HepG2 (cell line): ENCODE results near the gene UNC50. TPM values are rescaled to one million over a fixed set of nuclear protein-coding genes. Genes with fewer than 3 reads are reported as not detected.

Experiments used
- ATAC-seq: fragments of 200-7000 bp; cut with Tn5 transposase; 3 replicates; pipeline ENCODE4 v1.9.1; 2020; ENCODE audit warnings: mild to moderate bottlenecking, moderate library complexity
- BruUV-seq: library from RNA; stranded (reverse); fragments of 400-500 nt; replicated peaks from 2 replicates; lab custom pipeline; 2021; lab: Mats Ljungman, UMichigan
- CTCF ChIA-PET: fragments of 300-600 bp; formaldehyde crosslinking; extraction: SDS; loops from one replicate; lab custom pipeline; 2021; ENCODE audit warnings: low total read pairs, inconsistent platforms, low intra/inter-chr PET ratio; lab: Yijun Ruan, JAX
- POLR2A ChIA-PET: fragments of 350-600 bp; sonication (Branson Sonifier 250); formaldehyde crosslinking; loops from one replicate; lab custom pipeline; 2020; ENCODE audit warnings: antibody characterized with exemption, inconsistent platforms; lab: Yijun Ruan, JAX
- DNase-seq: peaks from one replicate; pipeline ENCODE4 v3.0.0-alpha.2; 2015; ENCODE audit warnings: low spot score
- FAIRE-seq: peaks from 3 replicates; lab custom pipeline; 2011; peaks lifted over from hg19 to GRCh38; lab: Jason Lieb, UNC
- H2AFZ ChIP-seq: one replicate; pipeline ENCODE4 v1.6.1; 2011; ENCODE audit warnings: low read length, inconsistent platforms
- H3K27ac ChIP-seq: fragments of 300-600 bp; 3 replicates; pipeline ENCODE4 v1.8.0; 2011; ENCODE audit warnings: mixed run types, mild to moderate bottlenecking, mixed read lengths, low read length, inconsistent platforms; ENCODE audit not compliant: insufficient read depth; ENCODE audit errors: extremely low read length
- H3K27me3 ChIP-seq, 2 experiments: fragments of 200-600 bp in 1 of 2; 2 replicates in 1 of 2; 3 replicates in 1 of 2; pipeline versions ENCODE4 v1.6.0 to v1.8.0; 2011; ENCODE audit warnings: low read length in 2 of 2, mild to moderate bottlenecking in 2 of 2, moderate library complexity in 2 of 2, inconsistent platforms in 1 of 2; ENCODE audit not compliant: insufficient read depth in 2 of 2, control insufficient read depth in 1 of 2
- H3K36me3 ChIP-seq, 2 experiments: fragments of 200-600 bp in 1 of 2; replicated peaks in 1 of 2; 2 replicates in 1 of 2; 3 replicates in 1 of 2; pipeline versions ENCODE4 v1.5.1 to v1.8.0; 2011; ENCODE audit warnings: low read length in 2 of 2, inconsistent platforms in 1 of 2; ENCODE audit not compliant: insufficient read depth in 2 of 2, control insufficient read depth in 1 of 2
- H3K4me1 ChIP-seq: 2 replicates; pipeline ENCODE4 v1.5.1; 2012; ENCODE audit warnings: low read length, inconsistent platforms; ENCODE audit not compliant: insufficient read depth
- H3K4me2 ChIP-seq: 2 replicates; pipeline ENCODE4 v1.6.0; 2011; ENCODE audit warnings: low read depth, low read length, inconsistent platforms
- H3K4me3 ChIP-seq, 3 experiments: fragments of 200-600 bp in 1 of 3; sonication (generic), shearing (Covaris generic) in 1 of 3; replicated peaks in 1 of 3; 2 replicates each; pipeline ENCODE4 v1.5.1; 2011 to 2016; ENCODE audit warnings: low read length in 3 of 3, inconsistent platforms in 2 of 3, low read depth in 2 of 3, mild to moderate bottlenecking in 2 of 3, control low read depth in 1 of 3, mixed read lengths in 1 of 3; ENCODE audit not compliant: insufficient read depth in 1 of 3
- H3K79me2 ChIP-seq: one replicate; pipeline ENCODE4 v1.6.1; 2011; ENCODE audit warnings: low read length, inconsistent platforms; ENCODE audit not compliant: insufficient read depth
- H3K9ac ChIP-seq: 2 replicates; pipeline ENCODE4 v1.6.0; 2011; ENCODE audit warnings: mild to moderate bottlenecking, low read depth, low read length, inconsistent platforms; ENCODE audit not compliant: insufficient read depth
- H3K9me3 ChIP-seq: 2 replicates; pipeline ENCODE4 v1.5.1; 2012; ENCODE audit warnings: mild to moderate bottlenecking, low read length
- H4K20me1 ChIP-seq: 2 replicates; pipeline ENCODE4 v1.6.0; 2011; ENCODE audit warnings: inconsistent platforms, mild to moderate bottlenecking, low read length, moderate library complexity; ENCODE audit not compliant: insufficient read depth
- ARNT2 ChIP-seq: sonication (generic); formaldehyde crosslinking; IDR thresholded peaks from 2 replicates; pipeline ENCODE4 v1.8.0; 2022; ENCODE audit warnings: mild to moderate bottlenecking, low read depth, missing genetic modification reagents, moderate library complexity
- BHLHE40 ChIP-seq: IDR thresholded peaks from 2 replicates; pipeline ENCODE4 v1.6.1; 2011; ENCODE audit warnings: low read length, improper control_type of control experiment
- CEBPG ChIP-seq: IDR thresholded peaks from 2 replicates; pipeline ENCODE4 v1.6.1; 2016
- CENPX ChIP-seq: sonication (generic); formaldehyde crosslinking; IDR thresholded peaks from 2 replicates; pipeline ENCODE4 v1.9.0; 2021; ENCODE audit warnings: mild to moderate bottlenecking, missing genetic modification reagents, moderate library complexity
- FOSL2 ChIP-seq: sonication (generic); formaldehyde crosslinking; IDR thresholded peaks from 2 replicates; pipeline ENCODE4 v1.4.0; 2020; ENCODE audit warnings: missing genetic modification reagents
- FOXO1 ChIP-seq: sonication (generic); formaldehyde crosslinking; IDR thresholded peaks from 2 replicates; pipeline ENCODE4 v1.4.0; 2020; ENCODE audit warnings: missing genetic modification reagents
- HOXA3 ChIP-seq: sonication (generic); formaldehyde crosslinking; IDR thresholded peaks from 2 replicates; pipeline ENCODE4 v1.5.0; 2020; ENCODE audit warnings: missing genetic modification reagents
- KDM4B ChIP-seq: sonication (generic); formaldehyde crosslinking; IDR thresholded peaks from 2 replicates; pipeline ENCODE4 v1.4.0; 2020; ENCODE audit warnings: missing genetic modification reagents
- MIER2 ChIP-seq: IDR thresholded peaks from 2 replicates; pipeline ENCODE4 v1.6.1; 2016; ENCODE audit warnings: missing biosample characterization, missing genetic modification reagents
- PAX8 ChIP-seq: sonication (generic); formaldehyde crosslinking; IDR thresholded peaks from 2 replicates; pipeline ENCODE4 v1.8.0; 2022; ENCODE audit warnings: mild to moderate bottlenecking, missing genetic modification reagents, borderline replicate concordance
- POLR2A ChIP-seq, 2 experiments: IDR thresholded peaks; 2 replicates each; pipeline ENCODE4 v1.6.1; 2011; ENCODE audit warnings: low read depth in 2 of 2, low read length in 2 of 2, mild to moderate bottlenecking in 1 of 2, moderate library complexity in 1 of 2; ENCODE audit not compliant: insufficient read depth in 1 of 2
- RBAK ChIP-seq: sonication (generic); formaldehyde crosslinking; IDR thresholded peaks from 2 replicates; pipeline ENCODE4 v1.5.1; 2020; ENCODE audit warnings: mild to moderate bottlenecking, missing genetic modification reagents
- REXO4 ChIP-seq: sonication (generic); formaldehyde crosslinking; IDR thresholded peaks from 2 replicates; pipeline ENCODE4 v1.8.0; 2022; ENCODE audit warnings: missing genetic modification reagents, mild to moderate bottlenecking, borderline replicate concordance
- RFX1 ChIP-seq: fragments of 450-650 bp; IDR thresholded peaks from 2 replicates; pipeline ENCODE4 v1.6.1; 2017
- SMC3 ChIP-seq: IDR thresholded peaks from 2 replicates; pipeline ENCODE4 v1.6.1; 2011; ENCODE audit warnings: low read length, improper control_type of control experiment
- TSC22D2 ChIP-seq: sonication (generic); formaldehyde crosslinking; IDR thresholded peaks from 2 replicates; pipeline ENCODE4 v1.5.1; 2020; ENCODE audit warnings: missing genetic modification reagents, mild to moderate bottlenecking, borderline replicate concordance
- ZFP36L2 ChIP-seq: sonication (generic); formaldehyde crosslinking; IDR thresholded peaks from 2 replicates; pipeline ENCODE4 v1.4.0; 2020; ENCODE audit warnings: missing genetic modification reagents
- ZNF260 ChIP-seq: sonication (generic); formaldehyde crosslinking; IDR thresholded peaks from 2 replicates; pipeline ENCODE4 v1.4.0; 2020; ENCODE audit warnings: missing genetic modification reagents, low read depth, mild to moderate bottlenecking, borderline replicate concordance
- ZNF572 ChIP-seq: sonication (generic); formaldehyde crosslinking; IDR thresholded peaks from 2 replicates; pipeline ENCODE4 v1.5.1; 2020; ENCODE audit warnings: mild to moderate bottlenecking, missing genetic modification reagents
- ZNF619 ChIP-seq: sonication (generic); formaldehyde crosslinking; IDR thresholded peaks from 2 replicates; pipeline ENCODE4 v1.4.0; 2020; ENCODE audit warnings: mild to moderate bottlenecking, missing genetic modification reagents
- WGBS: methylation state at CpG from one replicate; pipeline ENCODE4 v1.1.6; 2017; ENCODE audit warnings: low lambda C conversion rate; 5-methylcytosine and 5-hydroxymethylcytosine counted together
- in situ Hi-C: cut with HindIII; loops from 2 replicates; pipeline ENCODE4 v1.10.0; 2017; ENCODE audit warnings: low pct_unique_long_range_greater_than_20kb; ENCODE audit not compliant: extremely low pct_ligation_motif_present
- intact Hi-C: fragments of 100-400 bp; cut with micrococcal nuclease; formaldehyde crosslinking; loops from one replicate; pipeline ENCODE4 v1.10.0; 2022; ENCODE audit not compliant: unreplicated experiment
- polyA plus RNA-seq, 8 experiments: library from polyadenylated mRNA; depleted of rRNA in 3 of 8; stranded (reverse) in 7 of 8; unstranded in 1 of 8; fragments of >200 nt; fragmentation: Illumina TruSeq in 4 of 8; extraction: Trizol in 4 of 8; gene quantifications; 2 replicates each; pipeline versions ENCODE4 v1.2.1 to v1.2.3, GENCODE V29; 2011 to 2016; ENCODE audit warnings: low read depth in 4 of 8, missing spikeins in 1 of 8, mixed read lengths in 1 of 8; ENCODE audit not compliant: insufficient read depth in 1 of 8
- total RNA-seq, 5 experiments: library from RNA; depleted of rRNA; stranded (reverse); fragments of >200 nt; fragmentation: Illumina TruSeq; extraction: Trizol; gene quantifications; 2 replicates each; pipeline ENCODE4 v1.2.3, GENCODE V29; 2016; ENCODE audit warnings: low read depth in 1 of 5
- TF ChIP-seq, protein P1 (sequence below): IDR thresholded peaks from 2 replicates; pipeline ENCODE4 v1.6.1; 2016; ENCODE audit warnings: low read depth, borderline replicate concordance
- TF ChIP-seq, protein P2 (sequence below): IDR thresholded peaks from 2 replicates; pipeline ENCODE4 v1.6.1; 2018; ENCODE audit warnings: missing genetic modification reagents
- TF ChIP-seq, protein P3 (sequence below): sonication (generic); formaldehyde crosslinking; IDR thresholded peaks from 2 replicates; pipeline ENCODE4 v1.4.0; 2020; ENCODE audit warnings: mild to moderate bottlenecking, missing genetic modification reagents

The UNC50 gene
- total and polyA plus RNA-seq, 2 of the 13 experiments (the other 11 are each of a cell fraction or from before 2014, with no cell fraction given) = 92.6 to 95.6 TPM

DNA sequence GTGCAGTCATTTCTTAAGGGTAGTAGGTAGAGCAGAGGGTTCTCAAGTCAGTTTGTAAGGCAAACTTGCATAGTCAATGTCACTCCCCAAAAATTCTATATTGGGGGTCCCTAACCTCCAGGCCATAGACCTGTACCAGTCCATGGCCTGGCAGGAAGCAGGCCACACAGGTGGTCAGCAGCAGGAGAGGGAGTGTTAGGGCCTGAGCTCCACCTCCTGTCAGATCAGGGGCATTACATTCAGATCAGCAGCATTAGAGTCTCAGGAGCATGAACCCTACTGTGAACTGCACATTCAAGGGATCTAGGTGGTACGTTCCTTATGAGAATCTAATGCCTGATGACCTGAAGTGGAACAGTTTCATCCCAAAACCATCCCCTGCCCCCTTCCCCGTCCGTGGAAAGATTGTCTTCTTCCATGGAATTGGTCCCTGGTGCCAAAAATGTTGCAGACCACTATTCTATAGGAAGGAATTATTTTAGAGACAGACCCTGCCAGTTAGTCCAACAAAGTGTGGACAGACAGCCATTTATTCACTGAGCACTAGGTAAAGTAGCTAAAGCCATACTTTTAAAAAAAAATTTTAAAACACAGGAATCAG, 6.8 kb upstream of the UNC50 start (continued):
- TF ChIP-seq PAX8 (no peak), POLR2A (IDR thresholded peaks at IDR 0.05; ENCODE audit: insufficient read depth in 1 of 2, low read depth in 2 of 2, low read length in 2 of 2) (0 out of 4 replicates have a peak, but pooled peaks of 1 of the 2 experiments have one; percentile 12), SMC3 (peak; percentile 95), FOXO1 (CRISPR knock-in tag) (0 out of 2 replicates have a peak, but pooled peaks have one; percentile 33), ZNF572 (CRISPR knock-in tag) (0 out of 2 replicates have a peak, but pooled peaks have one; percentile 58), CENPX (no peak), CEBPG (CRISPR knock-in tag) (0 out of 2 replicates have a peak, but pooled peaks have one; percentile 19), ARNT2 (CRISPR knock-in tag) (no peak), TSC22D2 (CRISPR knock-in tag) (0 out of 2 replicates have a peak, but pooled peaks have one; percentile 44), ZNF619 (CRISPR knock-in tag) (0 out of 2 replicates have a peak, but pooled peaks have one; percentile 44), FOSL2 (CRISPR knock-in tag) (0 out of 2 replicates have a peak, but pooled peaks have one; percentile 28), MIER2 (0 out of 2 replicates have a peak, but pooled peaks have one; percentile 23)

DNA sequence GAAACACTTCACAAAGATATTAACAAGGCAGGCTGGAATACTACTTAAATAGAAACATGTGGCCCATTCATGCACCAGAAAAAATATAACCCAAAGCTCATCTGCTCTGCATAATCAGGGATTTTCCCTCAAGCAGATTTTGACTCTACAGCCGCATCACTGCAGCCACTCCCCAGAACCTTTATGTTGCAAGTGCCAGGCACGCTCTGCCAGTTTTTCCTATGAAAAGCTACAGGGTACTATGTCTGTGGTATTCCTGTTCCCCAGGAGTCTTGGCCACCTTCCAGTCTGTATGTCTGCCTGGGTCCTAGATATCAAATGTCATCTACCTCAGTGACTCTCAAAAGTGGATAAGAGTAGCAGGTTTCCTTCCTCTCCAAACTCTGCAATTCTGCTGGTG, 3.8 kb upstream of the UNC50 start:
- in situ Hi-C loops = loop anchor here (5.0 kb wide), 2 partner anchors 37 to 192 kb away; no protein-coding TSS in a partner anchor
- Histone ChIP-seq H3K27ac (no peak overlapping the region), H3K9me3 (no peaks in the 10 kb centered on the region), H3K4me3 (no peak overlapping the region), H3K36me3 (peaks cover 7 to 27% of the 10 kb centered on the region in 2 experiments), H3K27me3 (no peaks in the 10 kb centered on the region; a peak in 1 of 5 replicates), H3K9ac (no peak overlapping the region), H3K4me1 (peaks cover 21% of the 10 kb centered on the region), H4K20me1 (peaks cover 4% of the 10 kb centered on the region), H3K4me2 (no peak overlapping the region), H2AFZ (no peak overlapping the region), H3K79me2 (peaks cover 50% of the 10 kb centered on the region)
- WGBS = 100% methylated on average over 2 of the region's 2 CpGs
- intact Hi-C loops = loop anchor here (10.0 kb wide), 1 partner anchor 160 kb away; the partner anchor contains the start of gene INPP4A
- no TSS peak for BruUV-seq
- DNase-seq (no peak), FAIRE-seq (no peak), ATAC-seq (no peak)
- POLR2A ChIA-PET = interaction anchor here (2.2 kb wide), 1 partner anchor 20 kb away, joined by 5 read pairs; no protein-coding TSS in a partner anchor
- CTCF ChIA-PET = no interaction called here
- TF ChIP-seq REXO4 (CRISPR knock-in tag) (no peak), ZNF260 (no peak), BHLHE40 (no peak), RBAK (CRISPR knock-in tag) (no peak), KDM4B (CRISPR knock-in tag) (no peak), ZFP36L2 (CRISPR knock-in tag) (no peak), RFX1 (no peak), HOXA3 (CRISPR knock-in tag) (no peak)
- TF ChIP-seq, protein P1, sequence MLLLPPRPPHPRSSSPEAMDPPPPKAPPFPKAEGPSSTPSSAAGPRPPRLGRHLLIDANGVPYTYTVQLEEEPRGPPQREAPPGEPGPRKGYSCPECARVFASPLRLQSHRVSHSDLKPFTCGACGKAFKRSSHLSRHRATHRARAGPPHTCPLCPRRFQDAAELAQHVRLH (CRISPR knock-in tag) = no peak
- TF ChIP-seq, protein P2, sequence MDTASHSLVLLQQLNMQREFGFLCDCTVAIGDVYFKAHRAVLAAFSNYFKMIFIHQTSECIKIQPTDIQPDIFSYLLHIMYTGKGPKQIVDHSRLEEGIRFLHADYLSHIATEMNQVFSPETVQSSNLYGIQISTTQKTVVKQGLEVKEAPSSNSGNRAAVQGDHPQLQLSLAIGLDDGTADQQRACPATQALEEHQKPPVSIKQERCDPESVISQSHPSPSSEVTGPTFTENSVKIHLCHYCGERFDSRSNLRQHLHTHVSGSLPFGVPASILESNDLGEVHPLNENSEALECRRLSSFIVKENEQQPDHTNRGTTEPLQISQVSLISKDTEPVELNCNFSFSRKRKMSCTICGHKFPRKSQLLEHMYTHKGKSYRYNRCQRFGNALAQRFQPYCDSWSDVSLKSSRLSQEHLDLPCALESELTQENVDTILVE = no peak
- TF ChIP-seq, protein P3, sequence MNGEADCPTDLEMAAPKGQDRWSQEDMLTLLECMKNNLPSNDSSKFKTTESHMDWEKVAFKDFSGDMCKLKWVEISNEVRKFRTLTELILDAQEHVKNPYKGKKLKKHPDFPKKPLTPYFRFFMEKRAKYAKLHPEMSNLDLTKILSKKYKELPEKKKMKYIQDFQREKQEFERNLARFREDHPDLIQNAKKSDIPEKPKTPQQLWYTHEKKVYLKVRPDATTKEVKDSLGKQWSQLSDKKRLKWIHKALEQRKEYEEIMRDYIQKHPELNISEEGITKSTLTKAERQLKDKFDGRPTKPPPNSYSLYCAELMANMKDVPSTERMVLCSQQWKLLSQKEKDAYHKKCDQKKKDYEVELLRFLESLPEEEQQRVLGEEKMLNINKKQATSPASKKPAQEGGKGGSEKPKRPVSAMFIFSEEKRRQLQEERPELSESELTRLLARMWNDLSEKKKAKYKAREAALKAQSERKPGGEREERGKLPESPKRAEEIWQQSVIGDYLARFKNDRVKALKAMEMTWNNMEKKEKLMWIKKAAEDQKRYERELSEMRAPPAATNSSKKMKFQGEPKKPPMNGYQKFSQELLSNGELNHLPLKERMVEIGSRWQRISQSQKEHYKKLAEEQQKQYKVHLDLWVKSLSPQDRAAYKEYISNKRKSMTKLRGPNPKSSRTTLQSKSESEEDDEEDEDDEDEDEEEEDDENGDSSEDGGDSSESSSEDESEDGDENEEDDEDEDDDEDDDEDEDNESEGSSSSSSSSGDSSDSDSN = no peak
